SH-SY5Y (cell line): ENCODE data around the gene SFXN1.

ENCODE experiments used
- GATA2 ChIP-seq: IDR thresholded peaks from 2 replicates; pipeline ENCODE4 v1.6.1; 2011; ENCODE audit warnings: mild to moderate bottlenecking, low read depth, low read length
- GATA3 ChIP-seq: IDR thresholded peaks from 2 replicates; pipeline ENCODE4 v1.6.1; 2011; ENCODE audit warnings: low read depth, mild to moderate bottlenecking, low read length, moderate library complexity

Gene SFXN1

DNA sequence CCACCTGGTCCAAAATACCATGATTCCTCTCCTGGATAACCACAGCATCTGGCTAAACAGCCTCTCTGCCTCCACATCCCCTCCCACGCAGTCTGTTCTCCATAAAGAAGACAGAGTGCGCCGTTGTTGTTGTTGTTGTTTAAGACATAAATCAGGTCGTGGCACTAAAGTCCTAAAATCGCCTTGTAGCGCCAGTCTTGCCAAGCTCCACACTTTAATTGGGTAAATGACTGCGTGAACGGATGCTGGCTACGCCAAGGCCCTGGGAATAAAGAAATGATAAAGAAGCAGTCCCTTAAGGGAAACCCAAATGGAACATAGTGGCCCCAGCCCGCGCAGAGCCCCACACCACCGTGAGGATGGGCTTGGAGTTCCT, 364 bp upstream of the SFXN1 start:
- TF ChIP-seq GATA2: no peak
- no peak for TF ChIP-seq GATA3

DNA sequence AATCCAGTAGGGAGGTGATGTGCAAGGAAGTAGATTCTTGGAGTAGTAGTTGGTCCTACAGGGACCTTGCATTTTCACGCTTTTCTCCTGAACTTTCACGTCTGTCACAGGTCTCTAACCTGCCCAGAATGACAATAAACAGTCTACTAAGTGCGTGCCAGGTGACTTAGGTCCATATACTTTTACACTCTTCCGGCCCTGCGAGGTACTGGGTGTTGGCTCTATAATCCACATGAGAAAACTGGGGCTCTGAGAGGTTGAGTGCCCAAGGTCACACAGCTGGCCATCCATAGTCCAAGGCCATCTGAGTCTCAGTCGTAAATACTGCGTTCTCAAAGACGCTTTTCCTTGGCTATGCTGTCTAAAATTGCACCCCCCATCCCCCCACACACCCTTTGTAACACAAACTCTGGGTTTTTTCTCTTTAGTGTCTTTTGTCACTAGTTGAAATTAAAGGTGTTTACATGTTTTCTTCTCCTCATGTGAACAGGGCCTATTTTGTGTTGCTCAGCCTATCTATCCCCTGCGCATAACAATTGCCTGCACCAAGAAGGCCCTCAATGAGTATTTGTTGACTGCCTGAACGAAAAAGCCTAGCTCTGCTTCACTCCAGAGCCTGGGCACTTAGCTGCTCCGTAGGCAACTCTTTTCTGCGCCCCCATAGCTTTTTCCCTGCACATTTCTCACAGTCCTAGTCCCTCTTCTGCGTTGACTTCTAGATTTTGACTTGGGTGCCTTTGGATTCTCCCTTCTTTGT, 943 bp downstream of the SFXN1 start:
- no peak for TF ChIP-seq GATA2
- no peak for TF ChIP-seq GATA3

DNA sequence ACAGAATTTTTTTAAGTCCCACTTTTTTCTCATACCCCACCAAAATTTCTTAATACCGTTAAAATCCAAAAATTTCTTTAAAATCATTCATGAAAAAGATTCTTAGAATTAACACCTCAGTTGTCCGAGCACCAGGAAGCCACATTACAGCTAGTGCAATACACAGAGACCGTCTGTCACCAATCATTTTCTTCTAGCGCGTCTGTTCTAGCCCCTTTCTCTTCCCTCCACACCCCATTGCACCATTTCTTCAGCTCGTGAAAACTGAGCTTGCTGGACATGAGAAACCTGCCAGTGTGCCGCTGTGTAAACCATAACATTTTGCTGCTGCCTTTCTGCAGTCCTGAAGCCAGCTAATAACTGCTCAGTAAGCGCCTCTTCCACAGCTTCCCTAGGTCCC, 5.0 kb downstream of the SFXN1 start:
- TF ChIP-seq GATA3 (no peak), GATA2 (no peak)

DNA sequence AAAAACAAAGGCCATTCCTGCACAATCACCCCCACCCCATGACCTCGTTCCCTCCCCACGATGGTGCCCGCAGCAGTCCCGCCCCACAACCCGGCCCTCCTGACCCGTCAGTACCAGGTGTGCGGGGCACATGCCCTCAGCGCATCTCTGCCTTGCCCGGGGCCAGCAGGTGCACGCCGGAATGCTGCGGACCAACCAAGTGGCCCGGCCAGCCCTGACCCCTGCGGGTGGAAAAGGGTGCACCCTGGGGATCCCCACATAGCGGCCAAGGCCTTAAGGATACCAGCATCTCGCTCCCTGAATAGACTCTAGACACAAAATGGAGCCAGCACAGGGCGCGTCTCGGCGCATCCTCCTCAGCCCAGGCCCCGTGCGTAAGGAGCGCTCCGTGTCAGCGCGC, 6.0 kb downstream of the SFXN1 start:
- no peak for TF ChIP-seq GATA2

DNA sequence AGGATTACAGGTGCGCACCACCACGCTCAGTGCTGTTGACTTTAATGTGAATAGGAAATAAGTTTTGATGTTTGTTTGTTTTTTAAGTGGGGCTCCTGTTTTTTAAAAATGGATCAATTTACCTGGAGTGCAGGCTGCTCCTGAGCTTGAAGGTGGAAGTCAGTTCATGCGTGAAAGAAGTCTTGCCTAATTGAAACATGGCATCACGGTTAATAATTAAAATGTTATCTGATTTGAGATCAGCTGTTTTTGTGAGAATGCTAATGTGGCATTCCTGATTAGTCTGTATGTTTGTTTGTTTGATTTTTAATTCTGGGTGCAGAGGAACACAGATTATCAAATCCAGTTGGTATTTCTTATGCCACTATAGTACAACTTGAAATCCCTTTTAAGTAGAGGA, 6.5 kb downstream of the SFXN1 start:
- TF ChIP-seq GATA3: no peak
- TF ChIP-seq GATA2: no peak

DNA sequence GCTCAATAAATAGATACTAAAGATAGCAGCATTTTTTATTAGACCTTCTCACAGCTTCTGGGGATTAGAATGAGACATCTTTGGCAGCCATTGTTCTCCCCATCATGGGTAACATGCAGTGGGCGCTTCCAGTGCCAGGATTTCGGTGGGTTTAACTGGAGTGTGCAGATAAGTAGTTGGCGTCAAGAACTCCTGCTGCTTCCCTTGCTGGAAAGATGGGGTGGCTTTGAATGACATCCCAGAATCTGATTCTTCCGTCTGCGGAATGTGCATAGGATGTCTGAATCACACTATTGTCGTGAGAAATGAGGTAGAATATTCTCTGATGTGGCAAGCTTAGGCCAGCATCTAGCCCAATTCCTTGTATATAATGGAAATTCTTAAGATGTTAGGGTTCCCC, 7.3 kb downstream of the SFXN1 start:
- TF ChIP-seq GATA2: no peak
- no peak for TF ChIP-seq GATA3

DNA sequence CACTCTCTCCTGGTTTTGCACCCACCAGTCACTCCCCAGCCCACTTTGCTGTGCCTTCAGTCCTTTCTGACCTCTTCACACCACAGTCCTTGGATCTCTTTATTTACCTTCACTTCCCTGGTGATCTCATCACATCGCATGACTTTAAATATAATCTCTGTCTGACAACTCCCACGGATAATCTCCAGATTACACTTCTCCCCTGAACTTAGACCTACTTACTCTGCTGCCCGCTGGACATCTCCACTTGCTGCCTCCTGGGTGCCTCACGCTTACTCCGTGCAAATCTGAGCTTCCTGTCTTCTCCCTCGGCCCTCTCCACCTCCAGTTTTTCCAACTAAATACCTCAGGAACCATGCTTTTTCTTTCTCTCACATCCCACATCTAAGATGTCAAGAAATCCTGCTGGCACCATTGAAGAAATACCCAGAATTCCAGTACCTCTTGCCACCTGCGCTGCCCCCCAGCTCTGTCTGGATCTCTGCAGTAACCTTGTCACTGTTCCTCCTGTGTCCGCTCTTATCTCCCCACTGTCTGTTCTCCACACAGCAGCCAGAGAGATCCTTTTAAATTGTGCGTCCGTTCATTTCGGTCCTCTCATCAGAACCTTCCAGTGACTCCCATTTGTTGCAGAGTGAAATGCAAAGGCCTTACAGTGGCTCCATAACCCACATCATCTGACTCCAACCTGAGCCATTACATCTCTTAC, 9.3 kb downstream of the SFXN1 start:
- TF ChIP-seq GATA2: no peak
- no peak for TF ChIP-seq GATA3

DNA sequence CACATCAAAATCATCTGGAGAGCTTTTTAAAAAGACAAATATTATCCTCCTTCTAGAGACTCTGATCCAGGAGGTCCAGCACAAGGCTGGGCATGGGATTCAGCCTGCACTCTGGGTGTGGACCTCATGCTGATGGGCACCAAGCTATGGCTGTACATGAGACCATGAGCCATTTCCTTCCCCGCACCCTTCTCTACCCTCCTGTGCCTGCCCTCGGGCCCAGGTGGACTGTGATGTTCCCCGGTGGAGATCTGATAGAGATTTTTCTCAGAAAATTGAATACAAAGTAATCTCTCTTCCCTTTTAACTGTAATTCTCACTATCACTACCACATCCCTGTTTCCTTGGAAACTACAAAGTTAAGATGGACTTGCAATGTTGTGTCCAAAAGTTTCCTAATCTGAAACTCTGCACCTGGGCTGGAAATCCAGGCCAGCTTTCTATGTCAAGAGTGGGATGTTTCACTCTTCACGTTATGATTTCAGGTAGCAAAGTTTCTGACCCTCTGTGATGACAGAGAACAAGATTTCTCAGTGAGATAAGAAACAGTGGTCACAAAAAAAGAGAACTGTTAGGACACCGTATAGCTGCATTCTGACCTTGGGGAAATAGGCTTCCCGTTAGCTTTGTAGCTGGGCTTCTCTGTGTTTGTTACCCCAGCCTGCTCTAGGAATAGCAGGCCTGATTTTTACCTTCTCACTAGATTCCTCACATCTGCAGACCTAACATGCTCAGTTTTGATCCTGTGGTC, 11.5 kb downstream of the SFXN1 start:
- no peak for TF ChIP-seq GATA3

DNA sequence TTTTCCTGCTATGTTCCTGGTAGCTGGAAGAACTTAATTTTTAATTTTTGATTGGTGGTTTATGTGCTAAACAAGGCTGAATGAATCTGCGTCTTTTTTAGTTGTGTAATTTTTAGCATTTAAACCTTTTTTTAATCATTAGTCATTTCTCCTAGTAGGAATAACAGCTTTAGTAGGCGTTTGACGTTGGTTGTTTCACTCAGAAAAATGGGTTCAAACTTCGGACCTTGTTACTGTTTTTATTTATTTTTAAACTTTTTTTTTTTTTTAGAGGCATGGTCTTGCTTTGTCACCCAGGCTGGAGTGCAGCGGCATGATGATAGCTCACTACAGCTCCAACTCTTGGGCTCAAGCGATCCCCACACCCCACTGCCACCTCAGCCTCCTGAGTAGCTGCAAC, 12.9 kb downstream of the SFXN1 start:
- no peak for TF ChIP-seq GATA3
- no peak for TF ChIP-seq GATA2

DNA sequence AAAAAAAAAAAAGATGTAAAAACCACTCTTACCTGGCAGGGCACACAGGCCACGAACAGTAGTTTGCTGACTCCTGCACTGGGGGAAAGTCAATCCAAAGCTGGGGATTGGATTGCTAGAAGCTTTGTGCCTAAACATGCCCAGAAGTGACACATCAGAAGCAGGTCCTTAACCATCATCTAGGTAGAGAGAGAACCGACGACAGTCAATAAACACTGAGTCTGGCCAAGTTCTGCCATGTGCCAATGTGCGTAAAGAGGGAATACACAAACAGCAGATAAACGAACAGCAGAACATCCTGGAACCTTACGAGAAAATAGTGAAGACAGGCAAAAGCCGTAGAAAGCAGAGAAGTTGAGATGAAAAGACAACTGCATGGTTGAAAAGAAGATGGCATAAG, 14.9 kb downstream of the SFXN1 start:
- TF ChIP-seq GATA3 (no peak), GATA2 (no peak)

DNA sequence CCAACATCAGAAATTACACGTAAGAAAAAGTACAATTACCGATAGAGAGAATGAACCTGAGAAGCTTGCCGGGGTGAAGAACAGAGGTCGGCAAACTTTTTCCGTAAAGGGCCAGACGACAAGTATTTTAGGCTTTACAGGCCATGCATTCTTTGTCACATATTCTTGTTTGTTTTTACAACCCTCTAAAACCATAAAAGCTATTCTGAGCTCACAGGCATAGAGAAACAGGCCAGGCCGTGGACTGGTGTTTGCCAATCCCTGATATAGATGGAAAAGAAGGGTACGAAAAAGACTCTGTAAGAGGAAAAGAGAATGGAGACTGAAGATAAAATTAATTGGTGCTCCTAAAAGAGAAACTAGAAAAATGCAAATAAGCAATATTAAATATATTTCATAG, 15.4 kb downstream of the SFXN1 start:
- TF ChIP-seq GATA3 (no peak), GATA2 (no peak)

DNA sequence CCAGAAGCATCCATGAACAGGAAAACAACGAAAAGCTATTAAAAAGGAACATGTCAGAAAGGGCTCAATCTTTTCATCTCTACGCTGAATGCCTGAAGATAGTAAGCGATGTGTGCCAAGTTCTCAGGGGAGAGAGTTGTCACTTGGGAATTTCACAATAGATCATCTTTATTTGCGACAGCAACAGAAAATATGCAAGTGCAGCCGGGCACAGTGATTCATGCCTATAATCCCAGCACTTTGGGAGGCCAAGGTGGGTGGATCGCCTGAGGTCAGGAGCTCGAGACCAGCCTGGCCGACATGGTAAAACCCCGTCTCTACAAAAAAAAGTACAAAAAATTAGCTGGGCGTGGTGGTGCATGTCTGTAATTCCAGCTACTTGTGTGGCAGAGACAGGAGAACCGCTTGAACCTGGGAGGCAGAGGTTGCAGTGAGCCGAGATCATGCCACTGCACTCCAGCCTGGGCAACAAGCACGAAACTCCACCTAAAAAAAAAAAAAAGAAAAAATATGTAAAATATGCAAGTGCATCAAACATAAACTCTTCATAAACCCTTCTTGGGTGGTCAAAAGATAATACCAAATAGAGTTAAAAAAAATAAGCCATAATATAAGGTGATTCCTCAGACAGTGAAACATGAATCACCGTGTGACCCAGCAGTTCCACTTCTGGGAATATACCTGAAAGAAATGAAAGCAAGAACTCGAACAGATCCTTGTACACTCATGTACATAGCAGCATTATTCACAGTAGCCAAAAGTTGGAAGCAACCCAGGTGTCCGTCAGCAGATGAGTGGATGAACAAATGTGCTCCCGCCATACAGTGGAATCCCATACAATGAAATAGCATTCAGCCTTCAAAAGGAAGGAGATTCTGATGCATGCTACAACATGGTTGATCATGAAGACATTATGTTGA, 16.2 kb downstream of the SFXN1 start:
- TF ChIP-seq GATA2 (no peak), GATA3 (no peak)

DNA sequence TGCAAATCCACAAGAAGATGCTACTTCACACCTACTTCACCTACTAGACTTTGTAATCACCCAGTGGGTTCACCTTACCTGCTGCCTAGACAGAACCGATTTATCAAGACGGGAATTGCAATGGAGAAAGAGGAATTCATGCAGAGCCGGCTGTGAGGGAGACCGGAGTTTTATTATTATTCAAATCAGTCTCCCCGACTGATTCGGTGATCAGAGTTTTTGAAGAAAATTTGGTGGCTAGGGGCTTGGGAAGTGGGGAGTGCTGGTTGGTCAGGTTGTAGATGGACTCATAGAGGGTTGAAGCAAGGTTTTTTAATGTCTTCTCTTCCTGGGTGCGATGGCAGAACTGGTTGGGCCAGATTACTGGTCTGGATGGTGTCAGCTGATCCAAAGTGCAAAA, 23.4 kb downstream of the SFXN1 start:
- TF ChIP-seq GATA2 (no peak), GATA3 (no peak)

DNA sequence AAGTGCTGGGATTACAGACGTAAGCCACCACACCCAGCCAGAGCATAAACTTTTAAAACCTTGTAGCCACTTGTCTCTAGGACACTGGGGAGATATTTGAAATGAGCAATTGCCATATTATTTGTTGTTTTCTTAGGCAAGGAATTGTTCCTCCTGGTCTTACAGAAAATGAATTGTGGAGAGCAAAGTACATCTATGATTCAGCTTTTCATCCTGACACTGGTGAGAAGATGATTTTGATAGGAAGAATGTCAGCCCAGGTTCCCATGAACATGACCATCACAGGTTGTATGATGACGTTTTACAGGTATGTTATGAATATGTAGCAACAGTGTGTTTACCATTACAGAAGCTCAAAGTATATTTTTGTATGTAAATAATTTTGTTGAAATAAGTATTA, 30.5 kb downstream of the SFXN1 start:
- TF ChIP-seq GATA2 (no peak), GATA3 (no peak)

DNA sequence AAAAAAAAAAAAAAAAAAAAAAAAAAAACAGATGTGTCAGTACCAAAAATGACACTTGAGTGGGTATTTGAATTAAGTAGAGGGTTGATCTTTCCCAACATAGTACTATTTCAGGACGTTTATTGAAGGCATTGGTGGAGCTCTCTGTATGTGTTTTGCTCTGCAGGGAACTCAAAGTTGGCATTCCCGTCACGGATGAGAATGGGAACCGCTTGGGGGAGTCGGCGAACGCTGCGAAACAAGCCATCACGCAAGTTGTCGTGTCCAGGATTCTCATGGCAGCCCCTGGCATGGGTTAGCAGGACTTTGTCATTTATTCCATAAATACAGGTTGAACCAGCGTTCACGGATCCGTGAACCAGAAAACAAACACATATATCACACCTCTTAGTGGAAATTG, 34.9 kb downstream of the SFXN1 start:
- TF ChIP-seq GATA3: no peak
- no peak for TF ChIP-seq GATA2
